ENCODE measurements around the gene TSEN15. TPM values are rescaled to one million over a fixed set of nuclear protein-coding genes. Genes with fewer than 3 reads are reported as not detected.
A peak's percentile ranks its signal among the peaks of the same experiment; 100 is the strongest.

TSEN15 gene
- total RNA-seq, 1 donor from 2014 or later, result 19.6 TPM

- H3K36me3 Mint-ChIP-seq (ENCODE audit: low read depth, unreplicated experiment), result peaks cover 5% of the 10 kb centered on the region
- peaks cover 14% of the 10 kb centered on the region for H3K4me1 Mint-ChIP-seq (ENCODE audit: unreplicated experiment)
- TF ChIP-seq CTCF (IDR thresholded peaks at IDR 0.05; ENCODE audit: unreplicated experiment), result no peak
- peaks cover 1% of the 10 kb centered on the region for H3K27me3 Mint-ChIP-seq (ENCODE audit: unreplicated experiment)
- H3K4me3 Mint-ChIP-seq (ENCODE audit: unreplicated experiment), result peak overlapping the region; percentile 93
- H3K27ac Mint-ChIP-seq (ENCODE audit: unreplicated experiment), result no peak overlapping the region
- DNase-seq (ENCODE audit: low spot score), result no peak
- H3K9me3 Mint-ChIP-seq (ENCODE audit: unreplicated experiment), result no peaks in the 10 kb centered on the region
These were observed 894 bp upstream of the TSEN15 start for GRCh38 chr1:184050636-184051035.

- peak overlapping the region; percentile 93 for H3K4me3 Mint-ChIP-seq (ENCODE audit: unreplicated experiment)
- H3K36me3 Mint-ChIP-seq (ENCODE audit: low read depth, unreplicated experiment), result peaks cover 5% of the 10 kb centered on the region
- H3K4me1 Mint-ChIP-seq (ENCODE audit: unreplicated experiment), result peaks cover 14% of the 10 kb centered on the region
- peaks cover 1% of the 10 kb centered on the region for H3K27me3 Mint-ChIP-seq (ENCODE audit: unreplicated experiment)
- no peaks in the 10 kb centered on the region for H3K9me3 Mint-ChIP-seq (ENCODE audit: unreplicated experiment)
- no peak for DNase-seq (ENCODE audit: low spot score)
- H3K27ac Mint-ChIP-seq (ENCODE audit: unreplicated experiment), result peak overlapping the region; percentile 79
- TF ChIP-seq CTCF (IDR thresholded peaks at IDR 0.05; ENCODE audit: unreplicated experiment), result no peak
These were observed 419 bp upstream of the TSEN15 start for GRCh38 chr1:184051138-184051484.

GRCh38 chr1:184052194-184052559 lies 647 bp downstream of the TSEN15 start:
- Mint-ChIP-seq H3K36me3 (ENCODE audit: low read depth, unreplicated experiment) (peaks cover 5% of the 10 kb centered on the region), H3K4me3 (ENCODE audit: unreplicated experiment) (peak overlapping the region; percentile 97), H3K4me1 (ENCODE audit: unreplicated experiment) (peaks cover 14% of the 10 kb centered on the region), H3K27me3 (ENCODE audit: unreplicated experiment) (peaks cover 1% of the 10 kb centered on the region), H3K9me3 (ENCODE audit: unreplicated experiment) (no peaks in the 10 kb centered on the region), H3K27ac (ENCODE audit: unreplicated experiment) (peak overlapping the region; percentile 83)
- DNase-seq (ENCODE audit: low spot score), result no peak
- TF ChIP-seq CTCF (IDR thresholded peaks at IDR 0.05; ENCODE audit: unreplicated experiment), result no peak

- Mint-ChIP-seq H3K27me3 (ENCODE audit: unreplicated experiment) (peaks cover 1% of the 10 kb centered on the region), H3K4me3 (ENCODE audit: unreplicated experiment) (peak overlapping the region; percentile 97), H3K27ac (ENCODE audit: unreplicated experiment) (no peak overlapping the region), H3K36me3 (ENCODE audit: low read depth, unreplicated experiment) (peaks cover 5% of the 10 kb centered on the region), H3K9me3 (ENCODE audit: unreplicated experiment) (no peaks in the 10 kb centered on the region), H3K4me1 (ENCODE audit: unreplicated experiment) (peaks cover 14% of the 10 kb centered on the region)
- no peak for DNase-seq (ENCODE audit: low spot score)
- TF ChIP-seq CTCF (IDR thresholded peaks at IDR 0.05; ENCODE audit: unreplicated experiment), result no peak
These were observed 1.2 kb downstream of the TSEN15 start for GRCh38 chr1:184052750-184053149.

- peaks cover 1% of the 10 kb centered on the region for H3K27me3 Mint-ChIP-seq (ENCODE audit: unreplicated experiment)
- peaks cover 5% of the 10 kb centered on the region for H3K36me3 Mint-ChIP-seq (ENCODE audit: low read depth, unreplicated experiment)
- H3K4me1 Mint-ChIP-seq (ENCODE audit: unreplicated experiment), result peaks cover 14% of the 10 kb centered on the region
- no peaks in the 10 kb centered on the region for H3K9me3 Mint-ChIP-seq (ENCODE audit: unreplicated experiment)
- no peak overlapping the region for H3K4me3 Mint-ChIP-seq (ENCODE audit: unreplicated experiment)
- no peak overlapping the region for H3K27ac Mint-ChIP-seq (ENCODE audit: unreplicated experiment)
- no peak for DNase-seq (ENCODE audit: low spot score)
- no peak for TF ChIP-seq CTCF (IDR thresholded peaks at IDR 0.05; ENCODE audit: unreplicated experiment)
These were observed 2.4 kb downstream of the TSEN15 start for GRCh38 chr1:184053881-184054280.
